B cell (primary cell): ENCODE data around the gene CCDC106. TPM values are rescaled to one million over a fixed set of nuclear protein-coding genes. Genes with fewer than 3 reads are reported as not detected.

Experiments used
- ATAC-seq: fragments of 200-7000 bp; cut with Tn5 transposase; one replicate; pipeline ENCODE4 v1.10.0; 2021; ENCODE audit warnings: low read depth, mild to moderate bottlenecking, moderate number of reproducible peaks, moderate library complexity
- CTCF ChIA-PET: fragments of 350-600 bp; sonication (Branson Sonifier 250); formaldehyde crosslinking; loops from one replicate; lab custom pipeline; 2021; ENCODE audit warnings: antibody characterized with exemption, inconsistent platforms; lab: Charles Lee
- POLR2A ChIA-PET: fragments of 350-600 bp; sonication (Branson Sonifier 250); formaldehyde crosslinking; loops from one replicate; lab custom pipeline; 2021; ENCODE audit warnings: antibody characterized with exemption; lab: Charles Lee
- DNase-seq: peaks from one replicate; pipeline ENCODE4 v3.0.0; 2013
- H2AFZ ChIP-seq: 2 replicates; pipeline ENCODE4 v1.6.1; 2012; ENCODE audit warnings: mild to moderate bottlenecking, low read depth, low read length; ENCODE audit not compliant: insufficient read depth, poor library complexity, severe bottlenecking
- H3K27ac ChIP-seq, 2 donors: 1 replicate in 1 of 2; 2 replicates in 1 of 2; pipeline ENCODE4 v1.5.1; 2012 to 2013; ENCODE audit warnings: low read length in 2 of 2, mild to moderate bottlenecking in 2 of 2, moderate library complexity in 1 of 2
- H3K27me3 ChIP-seq, 4 experiments: fragments of 200-600 bp in 1 of 4; sonication (generic) in 1 of 4; replicated peaks in 1 of 4; 1 replicate in 2 of 4; 2 replicates in 2 of 4; pipeline versions ENCODE4 v1.6.1 to v1.7.0; 2013 to 2016; ENCODE audit warnings: low read length in 3 of 4, mild to moderate bottlenecking in 2 of 4, mixed read lengths in 1 of 4, moderate library complexity in 1 of 4; ENCODE audit not compliant: insufficient read depth in 4 of 4, control insufficient read depth in 3 of 4; ENCODE audit errors: control extremely low read depth in 1 of 4
- H3K36me3 ChIP-seq, 2 experiments: replicated peaks in 1 of 2; 1 replicate in 1 of 2; 2 replicates in 1 of 2; pipeline versions ENCODE4 v1.6.1 to v1.7.1; 2013; ENCODE audit warnings: low read length in 1 of 2; ENCODE audit not compliant: insufficient read depth in 2 of 2, control insufficient read depth in 1 of 2; ENCODE audit errors: control extremely low read depth in 1 of 2, extremely low read depth in 1 of 2
- H3K4me1 ChIP-seq, 2 donors: fragments of 200-600 bp in 1 of 2; sonication (generic) in 1 of 2; 1 replicate in 1 of 2; 2 replicates in 1 of 2; pipeline versions ENCODE4 v1.5.1 to v1.6.1; 2013 to 2017; ENCODE audit warnings: low read length in 2 of 2; ENCODE audit not compliant: control insufficient read depth in 2 of 2, insufficient read depth in 2 of 2
- H3K4me2 ChIP-seq: replicated peaks from 2 replicates; pipeline ENCODE3; 2012; ENCODE audit warnings: mild to moderate bottlenecking, low read depth, low read length; ENCODE audit not compliant: poor library complexity, severe bottlenecking
- H3K4me3 ChIP-seq, 5 experiments: fragments of 200-600 bp in 1 of 5; sonication (generic) in 1 of 5; 1 replicate in 3 of 5; 2 replicates in 2 of 5; pipeline versions ENCODE4 v1.5.1 to v1.7.0; 2011 to 2016; ENCODE audit warnings: low read length in 4 of 5, mild to moderate bottlenecking in 4 of 5, low read depth in 2 of 5, control low read depth in 1 of 5, moderate library complexity in 1 of 5; ENCODE audit not compliant: insufficient read depth in 1 of 5; ENCODE audit errors: control extremely low read depth in 1 of 5, extremely low read depth in 1 of 5
- H3K79me2 ChIP-seq: fragments of 200-600 bp; sonication (generic); one replicate; pipeline ENCODE4 v1.6.0; 2016; ENCODE audit warnings: low read length; ENCODE audit not compliant: control insufficient read depth, insufficient read depth
- H3K9ac ChIP-seq: fragments of 200-600 bp; sonication (generic); 2 replicates; pipeline ENCODE4 v1.6.1; 2017; ENCODE audit warnings: mild to moderate bottlenecking, low read length, moderate library complexity
- H3K9me3 ChIP-seq, 3 donors: one replicate each; pipeline versions ENCODE4 v1.6.1 to v1.7.1; 2013; ENCODE audit warnings: low read length in 2 of 3; ENCODE audit not compliant: control insufficient read depth in 2 of 3, insufficient read depth in 1 of 3; ENCODE audit errors: control extremely low read depth in 1 of 3
- H4K20me1 ChIP-seq: 2 replicates; pipeline ENCODE4 v1.6.0; 2012; ENCODE audit warnings: mild to moderate bottlenecking, low read length; ENCODE audit not compliant: insufficient read depth, control insufficient read depth, poor library complexity, severe bottlenecking
- H3K27ac Mint-ChIP-seq: one replicate; pipeline ENCODE4 v1.8.0; 2021; ENCODE audit warnings: mixed read lengths
- H3K27me3 Mint-ChIP-seq: one replicate; pipeline ENCODE4 v1.8.0; 2021; ENCODE audit warnings: mixed read lengths
- H3K4me1 Mint-ChIP-seq: one replicate; pipeline ENCODE4 v1.8.0; 2021; ENCODE audit warnings: mixed read lengths
- H3K4me3 Mint-ChIP-seq: one replicate; pipeline ENCODE4 v1.8.0; 2021; ENCODE audit warnings: mixed read lengths
- H3K9me3 Mint-ChIP-seq: one replicate; pipeline ENCODE4 v1.8.0; 2022; ENCODE audit warnings: mixed read lengths; ENCODE audit not compliant: insufficient read depth
- EZH2 ChIP-seq: IDR thresholded peaks from 2 replicates; pipeline ENCODE4 v1.6.1; 2012; ENCODE audit warnings: borderline replicate concordance, low read depth, mild to moderate bottlenecking, moderate library complexity, low read length; ENCODE audit not compliant: insufficient read depth, poor library complexity, severe bottlenecking
- WGBS: methylation state at CpG from one replicate; pipeline ENCODE4 v1.1.5; 2013; ENCODE audit warnings: missing lambda C conversion rate; ENCODE audit not compliant: insufficient coverage; 5-methylcytosine and 5-hydroxymethylcytosine counted together
- intact Hi-C: fragments of 100-400 bp; cut with micrococcal nuclease; formaldehyde crosslinking; loops from one replicate; pipeline ENCODE4 v1.10.0; 2022
- polyA plus RNA-seq: library from polyadenylated mRNA; depleted of rRNA; stranded (reverse); fragments of >200 nt; gene quantifications from 2 replicates; pipeline ENCODE4 v1.2.3, GENCODE V29; 2012
- total RNA-seq, 2 donors: library from RNA; stranded (reverse); fragments of 120-200 nt in 1 of 2; gene quantifications; 1 replicate in 1 of 2; 2 replicates in 1 of 2; pipeline versions ENCODE4 v1.2.3 to v1.2.4, GENCODE V29; 2013 to 2022
- TF ChIP-seq, protein P1 (sequence below): fragments of 200-600 bp; IDR thresholded peaks from one replicate; pipeline ENCODE4 v1.8.0; 2022; ENCODE audit warnings: antibody characterized with exemption, mild to moderate bottlenecking

Gene CCDC106
- total and polyA plus RNA-seq, 2 donors (not counting 1 experiment from before 2014, with no cell fraction given) = 25.2 to 52.1 TPM

- no peak for TF ChIP-seq EZH2
- TF ChIP-seq, protein P1, sequence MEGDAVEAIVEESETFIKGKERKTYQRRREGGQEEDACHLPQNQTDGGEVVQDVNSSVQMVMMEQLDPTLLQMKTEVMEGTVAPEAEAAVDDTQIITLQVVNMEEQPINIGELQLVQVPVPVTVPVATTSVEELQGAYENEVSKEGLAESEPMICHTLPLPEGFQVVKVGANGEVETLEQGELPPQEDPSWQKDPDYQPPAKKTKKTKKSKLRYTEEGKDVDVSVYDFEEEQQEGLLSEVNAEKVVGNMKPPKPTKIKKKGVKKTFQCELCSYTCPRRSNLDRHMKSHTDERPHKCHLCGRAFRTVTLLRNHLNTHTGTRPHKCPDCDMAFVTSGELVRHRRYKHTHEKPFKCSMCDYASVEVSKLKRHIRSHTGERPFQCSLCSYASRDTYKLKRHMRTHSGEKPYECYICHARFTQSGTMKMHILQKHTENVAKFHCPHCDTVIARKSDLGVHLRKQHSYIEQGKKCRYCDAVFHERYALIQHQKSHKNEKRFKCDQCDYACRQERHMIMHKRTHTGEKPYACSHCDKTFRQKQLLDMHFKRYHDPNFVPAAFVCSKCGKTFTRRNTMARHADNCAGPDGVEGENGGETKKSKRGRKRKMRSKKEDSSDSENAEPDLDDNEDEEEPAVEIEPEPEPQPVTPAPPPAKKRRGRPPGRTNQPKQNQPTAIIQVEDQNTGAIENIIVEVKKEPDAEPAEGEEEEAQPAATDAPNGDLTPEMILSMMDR = no peak
- 97% methylated on average over 6 of the region's 8 CpGs for WGBS
- no peaks in the 10 kb centered on the region for H3K27me3 Mint-ChIP-seq
- no peak overlapping the region for H3K27ac ChIP-seq
- intact Hi-C loops = no loop called here
- peaks cover 4 to 6% of the 10 kb centered on the region in 2 donors for H3K4me1 ChIP-seq
- DNase-seq (no peak), ATAC-seq (no peak)
- H3K4me3 ChIP-seq = no peak overlapping the region
- H3K27ac Mint-ChIP-seq = peak overlapping the region; percentile 48
- H3K79me2 ChIP-seq = peaks cover 22% of the 10 kb centered on the region
- peaks cover 0 to 21% of the 10 kb centered on the region in 2 experiments for H3K36me3 ChIP-seq
- H3K27me3 ChIP-seq = no peaks in the 10 kb centered on the region
- H4K20me1 ChIP-seq = peaks cover 21% of the 10 kb centered on the region
- ChIA-PET POLR2A (interaction anchor here (0.5 to 1.2 kb wide), 2 partner anchors 11 to 17 kb away, joined by 3 to 6 read pairs; partner anchors contain the start of gene ZNF865), CTCF (interaction anchor here (0.9 to 3.0 kb wide), 3 partner anchors 11 to 476 kb away, joined by 3 to 18 read pairs (median 6); no protein-coding TSS in a partner anchor)
- H3K4me1 Mint-ChIP-seq = peaks cover 10% of the 10 kb centered on the region
- H3K9me3 ChIP-seq = no peaks in the 10 kb centered on the region
- no peak overlapping the region for H3K9ac ChIP-seq
- H2AFZ ChIP-seq = no peak overlapping the region
- no peaks in the 10 kb centered on the region for H3K9me3 Mint-ChIP-seq
- no peak overlapping the region for H3K4me3 Mint-ChIP-seq
- H3K4me2 ChIP-seq = no peak overlapping the region
Measured at GRCh38 chr19:55617426-55617825, 30.6 kb upstream of the CCDC106 start.

- DNase-seq (no peak), ATAC-seq (no peak)
- no peak overlapping the region for H3K27ac Mint-ChIP-seq
- H3K9me3 ChIP-seq = no peaks in the 10 kb centered on the region
- H3K9ac ChIP-seq = no peak overlapping the region
- peaks cover 0 to 21% of the 10 kb centered on the region in 2 experiments for H3K36me3 ChIP-seq
- H3K27ac ChIP-seq = no peak overlapping the region
- peaks cover 0 to 1% of the 10 kb centered on the region in 2 donors for H3K4me1 ChIP-seq
- H3K27me3 Mint-ChIP-seq = no peaks in the 10 kb centered on the region
- TF ChIP-seq EZH2 = no peak
- TF ChIP-seq, protein P1 = no peak
- no peak overlapping the region for H2AFZ ChIP-seq
- POLR2A ChIA-PET = interaction anchor here (1.2 kb wide), 1 partner anchor 12 kb away, joined by 6 read pairs; the partner anchor contains the start of gene ZNF865
- peaks cover 14% of the 10 kb centered on the region for H4K20me1 ChIP-seq
- H3K4me3 ChIP-seq = no peak overlapping the region
- no peak overlapping the region for H3K4me2 ChIP-seq
- peaks cover 18% of the 10 kb centered on the region for H3K79me2 ChIP-seq
- peaks cover 4% of the 10 kb centered on the region for H3K4me1 Mint-ChIP-seq
- 96% methylated on average over 2 of the region's 7 CpGs for WGBS
- H3K9me3 Mint-ChIP-seq = no peaks in the 10 kb centered on the region
- intact Hi-C loops = no loop called here
- CTCF ChIA-PET = interaction anchor here (0.6 to 3.0 kb wide), 3 partner anchors 12 to 83 kb away, joined by 4 to 18 read pairs (median 6); no protein-coding TSS in a partner anchor
- H3K27me3 ChIP-seq = no peaks in the 10 kb centered on the region
- H3K4me3 Mint-ChIP-seq = no peak overlapping the region
Measured at GRCh38 chr19:55618426-55618825, 29.6 kb upstream of the CCDC106 start.
